Dermis lymphatic vessel endothelial cell (primary cell): ENCODE data around the gene TPP1. TPM values are rescaled to one million over a fixed set of nuclear protein-coding genes. Genes with fewer than 3 reads are reported as not detected.

Experiments
- total RNA-seq: library from RNA; depleted of rRNA; stranded (reverse); fragments of >200 nt; gene quantifications from 2 replicates; pipeline ENCODE4 v1.2.1, GENCODE V29; 2014

The TPP1 gene
- total RNA-seq = 76.7 and 99.4 TPM in 2 replicates

DNA sequence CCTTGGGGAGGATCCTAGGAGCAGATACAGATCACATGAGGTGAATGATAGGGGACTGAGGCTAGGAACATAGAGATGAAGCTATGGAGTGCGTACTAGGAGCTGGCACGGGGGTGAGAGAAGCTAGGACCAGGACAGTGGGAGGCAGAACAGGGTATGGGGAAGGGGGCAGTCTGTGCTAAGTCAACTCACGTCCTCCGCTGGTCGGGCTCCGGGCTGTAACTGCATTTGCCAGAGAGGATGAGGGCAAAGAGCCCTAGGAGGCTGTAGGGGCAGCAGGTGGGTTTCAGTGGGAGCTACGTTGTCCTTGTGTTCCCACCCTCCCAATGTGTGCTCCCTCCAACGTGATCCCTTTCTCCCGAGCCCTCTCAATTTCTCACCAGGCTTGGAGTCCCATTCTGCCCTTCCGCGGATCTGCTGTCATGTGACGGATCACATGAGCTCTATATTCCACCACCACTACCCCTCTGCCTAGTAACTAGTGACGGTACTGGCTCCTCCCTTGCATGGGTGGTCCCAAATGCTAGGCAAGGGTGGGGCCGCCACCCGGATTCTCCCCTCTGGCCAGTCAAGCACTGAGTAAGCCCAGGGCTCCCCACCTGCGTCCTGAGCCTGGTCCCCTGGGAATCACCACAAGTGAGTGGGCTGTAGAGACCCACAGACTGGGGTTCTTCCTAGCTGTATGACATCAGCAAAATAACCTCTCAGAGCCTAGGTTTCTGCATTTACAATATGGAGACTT lies at the start of gene TPP1:
TSS of gene TPP1 (minus strand) at position 419 of the 742 bp plus-strand sequence. CDS start at position 397, 22 bp downstream.

DNA sequence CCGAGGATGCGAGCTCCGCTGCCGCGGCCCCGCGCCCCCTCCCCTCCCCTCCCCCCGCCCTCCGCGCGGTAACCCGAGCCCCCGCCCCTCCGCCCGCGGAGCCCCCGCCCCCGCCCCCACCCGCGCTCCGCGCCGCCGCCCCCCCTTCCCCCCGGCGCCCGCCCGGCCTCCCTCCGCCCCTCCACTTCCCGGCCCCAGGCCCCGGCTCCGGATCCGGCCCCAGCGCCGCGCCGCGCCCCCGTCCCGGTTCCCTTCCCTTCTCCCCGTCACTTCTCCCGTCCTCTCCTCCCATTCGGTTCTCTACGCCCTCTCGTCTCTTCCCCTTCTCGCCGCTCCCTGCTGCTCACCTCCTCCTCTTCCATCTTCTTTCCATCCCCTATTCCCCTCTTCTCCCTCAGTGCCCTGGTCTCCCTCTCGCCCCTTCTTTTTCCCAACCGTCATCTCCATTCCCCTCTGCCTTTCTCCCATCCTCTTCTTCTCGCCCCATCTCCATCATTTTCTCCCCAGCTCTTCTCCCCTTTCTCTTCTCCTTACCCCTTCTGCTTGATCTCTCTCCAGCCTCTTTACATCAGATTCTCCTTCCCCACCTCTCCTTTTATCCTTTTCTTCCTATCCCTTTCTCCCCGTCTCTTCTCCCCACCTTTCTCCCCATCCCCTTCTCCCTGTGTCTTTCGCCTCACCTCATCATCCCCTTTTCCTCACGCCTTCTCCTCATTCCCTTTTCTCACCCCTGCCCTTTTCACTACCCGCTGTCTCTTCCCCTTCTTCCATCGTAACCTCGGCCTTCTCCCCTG lies 36.8 kb upstream of the TPP1 start, which contains the start of gene DCHS1:
TSS of gene DCHS1 (minus strand) at position 20 of the 794 bp plus-strand sequence. CDS start 14,196 bp downstream, outside the sequence.

DNA sequence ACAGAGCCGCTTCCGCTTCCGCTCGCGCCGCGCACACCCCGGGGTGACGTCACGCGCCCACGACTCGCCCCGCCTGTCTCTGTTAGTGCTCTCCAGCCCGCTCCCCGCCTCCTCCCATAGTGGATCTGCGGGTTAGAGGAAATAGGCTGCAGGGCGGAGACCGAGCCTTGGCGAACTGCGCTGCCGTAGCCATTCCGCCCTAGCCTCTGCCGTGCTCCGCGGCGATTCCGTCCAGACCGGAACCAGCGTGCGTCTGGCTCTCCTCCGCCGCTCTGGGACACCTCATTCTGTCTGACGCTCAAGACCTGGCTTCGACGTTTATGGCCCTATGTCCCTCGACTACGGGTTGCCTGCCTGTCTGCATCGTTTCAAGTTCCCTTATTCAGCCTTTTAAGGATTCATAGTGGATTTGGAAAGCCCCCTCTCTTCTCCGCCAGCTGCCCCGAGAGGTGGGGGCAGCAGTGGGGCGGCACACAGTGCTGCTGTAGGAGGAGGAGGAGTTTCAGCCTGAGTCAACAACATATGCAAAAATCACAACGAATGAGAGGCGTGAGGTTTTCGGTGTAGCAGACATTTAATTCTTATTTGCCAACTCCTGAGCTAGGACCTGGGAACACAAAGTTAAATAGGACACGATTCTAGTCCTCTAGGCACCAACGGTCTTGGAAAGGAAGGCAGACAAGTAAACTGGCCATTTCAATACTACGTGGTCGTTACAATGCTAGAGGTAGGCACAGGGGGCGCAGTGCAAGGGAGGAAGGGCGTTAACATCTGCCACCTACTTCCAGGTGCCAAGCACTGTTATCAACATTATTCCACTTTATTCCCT lies 6.8 kb downstream of the TPP1 start, which contains the start of gene TAF10:
TSS of gene TAF10 (minus strand) at position 4 of the 829 bp plus-strand sequence. CDS start 27 bp downstream, outside the sequence.

DNA sequence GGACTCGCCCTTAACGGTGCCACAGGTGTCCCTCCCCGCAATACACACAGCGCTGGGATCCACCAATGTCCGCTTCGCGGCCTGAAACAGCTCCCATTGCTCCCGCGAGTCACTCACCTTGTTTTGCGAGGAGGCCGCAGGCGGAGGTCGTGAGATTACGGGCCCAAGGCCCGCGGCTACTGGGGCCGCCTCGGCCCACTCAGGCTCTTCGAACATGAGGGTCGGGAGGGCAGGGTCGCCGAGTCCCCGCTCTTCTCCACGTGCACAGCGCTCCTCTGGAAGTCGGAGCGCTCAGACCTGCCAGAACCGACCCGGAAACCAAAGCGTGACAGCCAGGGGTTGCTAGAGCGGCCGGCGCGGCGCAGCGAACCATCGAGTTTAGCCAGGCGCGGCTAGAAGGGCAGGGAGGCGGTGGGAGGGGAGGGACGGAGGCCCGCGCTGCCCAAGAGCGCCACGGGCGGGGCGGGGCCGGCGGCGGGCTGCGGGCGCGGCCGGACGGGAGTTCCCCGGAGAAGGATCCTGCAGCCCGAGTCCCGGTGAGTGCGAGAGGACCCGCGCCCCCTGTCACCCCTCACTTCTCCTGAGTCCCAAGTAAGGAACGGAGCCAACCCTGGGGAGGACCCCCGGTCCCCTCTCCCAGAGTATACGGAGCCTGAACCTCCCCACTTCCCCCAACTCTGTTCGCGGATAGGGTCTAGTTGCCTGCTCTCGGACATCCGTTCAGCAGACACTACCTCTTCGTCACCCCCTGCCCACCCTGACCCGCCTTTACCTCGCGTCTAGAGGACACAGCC lies 15.7 kb downstream of the TPP1 start, which contains the start of the genes ILK and RRP8:
TSS of gene ILK (plus strand) at position 488 of the 794 bp plus-strand sequence. CDS start 498 bp downstream, outside the sequence.
TSS of gene RRP8 (minus strand) at position 330 of the 794 bp plus-strand sequence. CDS start at position 216, 114 bp downstream.

Other genes starting within 250 kb of the TPP1 start
- gene SMPD1, start 228.9 kb downstream of the TPP1 start, total RNA-seq = 13.5 and 14.1 TPM in 2 replicates
- 24.9 and 34.5 TPM in 2 replicates for gene APBB1, start 200.3 kb downstream of the TPP1 start, total RNA-seq
- 0.34 TPM in 1 of 2 replicates, not detected in the other for gene HPX, start 178.4 kb downstream of the TPP1 start, total RNA-seq
- 14.7 and 17.4 TPM in 2 replicates for gene TRIM3, start 145.5 kb downstream of the TPP1 start, total RNA-seq
- 33.2 and 37.0 TPM in 2 replicates for gene ARFIP2, start 138.1 kb downstream of the TPP1 start, total RNA-seq
- gene TIMM10B, start 137.9 kb downstream of the TPP1 start, total RNA-seq = 19.9 and 29.0 TPM in 2 replicates
- 1.4 and 2.8 TPM in 2 replicates for gene DNHD1, start 122.1 kb downstream of the TPP1 start, total RNA-seq
- gene RRP8, start 15.8 kb downstream of the TPP1 start, total RNA-seq = 8.5 and 11.8 TPM in 2 replicates
- gene ILK, start 15.6 kb downstream of the TPP1 start, total RNA-seq = 118 and 125 TPM in 2 replicates
- gene TAF10, start 7.2 kb downstream of the TPP1 start, total RNA-seq = 16.8 and 26.7 TPM in 2 replicates
- gene DCHS1, start 36.4 kb upstream of the TPP1 start, total RNA-seq = 33.4 and 45.6 TPM in 2 replicates
- 38.6 and 42.4 TPM in 2 replicates for gene MRPL17, start 63.9 kb upstream of the TPP1 start, total RNA-seq
- not detected in 2 replicates for gene OR2AG2, start 152.6 kb upstream of the TPP1 start, total RNA-seq
- gene OR2AG1, start 163.6 kb upstream of the TPP1 start, total RNA-seq = not detected in 2 replicates
- gene OR6A2, start 180.3 kb upstream of the TPP1 start, total RNA-seq = under 0.01 TPM in 1 of 2 replicates, not detected in the other
- gene OR10A5, start 226.3 kb upstream of the TPP1 start, total RNA-seq = not detected in 2 replicates
- gene OR10A2, start 243.6 kb upstream of the TPP1 start, total RNA-seq = not detected in 2 replicates